Measurements from ENCODE around the gene CFAP298.
A peak's percentile ranks its signal among the peaks of the same experiment; 100 is the strongest.

CFAP298 gene

DNA sequence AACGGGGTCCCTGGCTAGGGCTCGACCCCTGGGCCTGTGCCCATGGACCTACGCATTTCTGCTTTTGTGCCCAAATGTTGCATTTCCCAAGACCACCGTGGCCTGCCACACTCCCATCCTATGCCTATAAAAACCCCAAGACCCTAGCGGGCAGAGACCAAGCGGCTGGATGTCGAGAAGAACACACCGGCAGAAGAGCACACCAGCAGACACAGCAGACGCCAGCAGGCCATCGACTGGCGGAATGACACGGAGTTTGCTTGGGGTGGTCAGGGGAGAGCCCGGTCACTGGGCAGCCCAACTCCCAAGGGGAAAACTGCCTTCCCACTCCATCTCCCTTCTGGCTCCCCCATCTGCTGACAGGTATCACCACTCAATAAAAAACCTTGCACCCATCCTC lies 31.2 kb downstream of the CFAP298 start:
- Histone ChIP-seq H3K4me1 (ENCODE audit: control insufficient read depth, insufficient read depth, low read length) (no peaks in the 10 kb centered on the region), H3K4me3 (ENCODE audit: low read length in 2 of 2) (no peak overlapping the region), H3K36me3 (ENCODE audit: control insufficient read depth in 2 of 2, insufficient read depth in 2 of 2, low read length in 2 of 2) (no peaks in the 10 kb centered on the region), H3K9me3 (ENCODE audit: control insufficient read depth in 2 of 2, low read length in 2 of 2) (no peaks in the 10 kb centered on the region), H3K9ac (ENCODE audit: low read length in 2 of 2) (no peak overlapping the region), H3K27ac (ENCODE audit: low read length) (no peak overlapping the region), H3K27me3 (ENCODE audit: control insufficient read depth in 1 of 2, insufficient read depth in 2 of 2, low read length in 2 of 2) (no peaks in the 10 kb centered on the region)

DNA sequence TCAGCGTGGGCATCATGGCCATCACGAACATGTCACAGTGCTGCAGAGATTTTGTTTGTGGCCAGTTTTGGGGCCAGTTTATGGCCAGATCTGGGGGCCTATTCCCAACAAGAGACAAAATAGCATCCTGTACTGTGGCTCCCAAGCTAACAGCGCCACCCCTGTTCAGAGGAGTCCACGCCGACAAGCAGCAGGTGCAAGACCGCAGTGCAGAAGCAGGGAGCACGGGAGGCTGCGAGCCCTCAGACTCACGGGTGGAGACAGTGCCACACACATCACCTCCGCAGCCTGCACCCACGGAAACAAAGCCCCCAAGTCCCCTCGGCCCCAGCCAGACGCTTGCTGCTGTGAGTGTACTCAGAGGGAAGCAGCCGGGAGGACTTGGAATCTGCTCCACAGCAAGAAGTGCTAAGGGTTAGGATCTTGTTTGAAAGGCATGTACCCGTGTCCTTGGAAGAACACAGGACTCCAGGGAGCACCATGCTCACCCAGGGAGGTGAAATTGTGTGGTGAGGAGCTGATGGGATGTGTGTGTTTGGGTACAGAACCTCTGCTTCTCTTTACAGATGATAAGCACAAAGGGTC lies 34.0 kb downstream of the CFAP298 start:
- H3K27me3 ChIP-seq (ENCODE audit: control insufficient read depth in 1 of 2, insufficient read depth in 2 of 2, low read length in 2 of 2), result no peaks in the 10 kb centered on the region
- no peaks in the 10 kb centered on the region for H3K9me3 ChIP-seq (ENCODE audit: control insufficient read depth in 2 of 2, low read length in 2 of 2)
- no peak overlapping the region for H3K9ac ChIP-seq (ENCODE audit: low read length in 2 of 2)

DNA sequence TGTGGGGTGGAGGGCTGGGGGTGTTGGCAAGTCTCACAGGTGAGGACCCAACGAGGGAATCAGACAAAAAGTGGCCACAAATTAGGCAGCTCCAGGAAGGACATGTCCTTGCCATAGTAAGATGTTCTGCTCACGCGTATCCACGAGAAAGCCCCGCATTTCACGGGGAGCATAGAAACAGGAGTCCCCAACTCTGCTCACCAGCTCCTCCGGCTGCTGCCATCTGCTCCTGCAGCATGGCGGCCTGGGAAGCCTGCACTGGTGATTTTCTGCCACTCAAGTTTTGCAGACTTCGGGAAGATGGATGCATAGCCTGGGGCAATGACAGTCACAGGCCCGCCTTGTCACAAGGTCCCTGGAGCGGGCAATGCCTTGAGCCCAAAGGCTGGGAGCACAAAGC lies 36.2 kb downstream of the CFAP298 start:
- H3K9ac ChIP-seq (ENCODE audit: low read length in 2 of 2), result no peak overlapping the region
- H3K27ac ChIP-seq (ENCODE audit: low read length), result no peak overlapping the region
- no peaks in the 10 kb centered on the region for H3K9me3 ChIP-seq (ENCODE audit: control insufficient read depth in 2 of 2, low read length in 2 of 2)
- H3K4me3 ChIP-seq (ENCODE audit: low read length in 2 of 2), result no peak overlapping the region
- H3K27me3 ChIP-seq (ENCODE audit: control insufficient read depth in 1 of 2, insufficient read depth in 2 of 2, low read length in 2 of 2), result peaks cover 0 to 2% of the 10 kb centered on the region in 2 donors
- H3K36me3 ChIP-seq (ENCODE audit: control insufficient read depth in 2 of 2, insufficient read depth in 2 of 2, low read length in 2 of 2), result no peaks in the 10 kb centered on the region
- no peaks in the 10 kb centered on the region for H3K4me1 ChIP-seq (ENCODE audit: control insufficient read depth, insufficient read depth, low read length)

More for the DNA sequence above, 34.0 kb downstream of the CFAP298 start:
- H3K4me3 ChIP-seq (ENCODE audit: low read length in 2 of 2), result no peak overlapping the region
- no peaks in the 10 kb centered on the region for H3K36me3 ChIP-seq (ENCODE audit: control insufficient read depth in 2 of 2, insufficient read depth in 2 of 2, low read length in 2 of 2)
- H3K27ac ChIP-seq (ENCODE audit: low read length), result no peak overlapping the region
- no peaks in the 10 kb centered on the region for H3K4me1 ChIP-seq (ENCODE audit: control insufficient read depth, insufficient read depth, low read length)

DNA sequence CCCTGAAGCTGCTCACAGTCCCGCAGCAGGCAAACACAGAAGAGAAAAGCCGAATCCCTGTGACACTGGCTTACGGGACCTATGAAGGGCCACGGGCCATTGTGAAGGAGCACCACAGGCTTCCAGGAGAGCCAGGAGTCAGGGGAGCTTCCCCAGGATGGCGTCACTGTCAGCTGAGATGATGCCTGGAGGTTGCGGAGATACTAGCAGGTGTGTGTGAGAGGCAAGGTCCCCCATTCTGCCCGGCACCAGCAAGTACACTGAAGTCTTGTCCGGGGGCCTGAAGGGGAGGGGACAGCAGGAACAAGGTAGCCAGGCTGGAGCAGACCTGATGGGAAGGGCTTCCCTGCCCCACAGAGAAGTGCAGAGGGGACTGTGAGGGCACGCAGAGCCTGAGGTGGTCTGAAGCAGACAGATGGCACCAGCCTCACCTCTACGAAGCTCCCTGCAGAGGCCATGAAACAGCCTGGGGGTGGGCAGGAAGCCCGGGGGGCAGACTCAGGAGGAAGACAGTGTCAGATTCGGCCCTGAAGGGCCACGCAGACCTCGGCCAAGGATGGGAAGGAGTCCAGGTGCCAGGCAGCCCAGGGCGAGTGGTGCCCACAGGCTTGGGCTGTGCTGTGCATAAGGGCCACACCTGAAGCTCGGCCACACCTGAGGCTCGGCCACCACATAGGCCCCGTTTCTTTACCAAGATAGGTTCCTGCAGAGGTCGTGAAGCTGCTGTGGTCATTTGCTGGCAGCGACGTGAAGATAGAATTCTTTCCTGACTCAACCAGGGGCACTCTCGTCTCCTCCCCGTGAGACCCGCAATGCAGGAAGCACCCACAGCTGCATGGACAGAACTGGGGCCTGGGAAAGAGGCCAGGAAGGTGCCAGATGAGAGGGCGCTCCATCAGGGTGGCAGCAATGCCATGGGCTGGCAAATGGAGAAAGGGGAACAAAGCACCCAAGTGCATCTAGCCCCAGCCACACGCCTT lies 36.9 kb downstream of the CFAP298 start:
- Histone ChIP-seq H3K9me3 (ENCODE audit: control insufficient read depth in 2 of 2, low read length in 2 of 2) (no peaks in the 10 kb centered on the region), H3K36me3 (ENCODE audit: control insufficient read depth in 2 of 2, insufficient read depth in 2 of 2, low read length in 2 of 2) (no peaks in the 10 kb centered on the region), H3K4me3 (ENCODE audit: low read length in 2 of 2) (no peak overlapping the region), H3K9ac (ENCODE audit: low read length in 2 of 2) (no peak overlapping the region), H3K27me3 (ENCODE audit: control insufficient read depth in 1 of 2, insufficient read depth in 2 of 2, low read length in 2 of 2) (peaks cover 0 to 2% of the 10 kb centered on the region in 2 donors), H3K4me1 (ENCODE audit: control insufficient read depth, insufficient read depth, low read length) (no peaks in the 10 kb centered on the region), H3K27ac (ENCODE audit: low read length) (no peak overlapping the region)

DNA sequence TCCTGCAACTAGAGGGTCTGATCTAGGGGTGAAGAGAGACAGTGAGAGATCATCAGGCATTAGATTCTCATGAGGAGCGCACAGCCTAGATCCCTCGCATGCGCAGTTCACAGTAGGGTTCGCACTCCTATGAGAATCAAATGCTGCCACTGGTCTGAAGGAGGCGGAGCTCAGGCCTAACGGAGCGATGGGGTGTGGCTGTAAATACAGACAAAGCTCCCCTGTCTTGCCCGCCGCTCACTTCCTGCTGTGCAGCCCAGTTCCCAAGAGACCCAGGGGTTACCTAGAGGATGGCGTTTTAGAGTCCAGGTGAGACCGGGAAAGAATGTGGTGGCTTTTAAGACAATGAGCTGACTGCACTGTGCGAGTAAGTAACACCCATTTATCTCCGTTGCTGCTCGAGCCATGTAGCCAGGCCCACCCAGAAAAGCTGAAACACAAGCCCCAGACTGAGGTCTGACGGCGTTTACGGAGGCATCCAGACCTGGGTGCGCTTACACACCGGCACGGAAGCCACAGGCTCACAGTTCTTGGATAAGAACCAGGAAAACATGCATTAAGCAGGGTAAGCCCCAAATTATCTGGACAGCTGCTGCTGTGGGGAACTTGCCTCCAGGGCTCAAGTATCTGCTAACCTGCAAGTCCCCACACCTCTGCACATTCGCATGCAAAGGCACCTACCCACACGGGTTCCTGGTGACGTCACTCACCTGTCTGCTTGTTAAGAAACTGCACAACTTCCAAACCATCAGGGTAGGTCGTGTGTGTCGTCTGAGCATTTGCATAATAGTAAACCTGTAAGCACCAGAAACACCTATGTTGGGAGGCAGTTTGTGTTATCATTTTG lies 39.4 kb downstream of the CFAP298 start:
- Histone ChIP-seq H3K9ac (ENCODE audit: low read length in 2 of 2) (no peak overlapping the region), H3K27me3 (ENCODE audit: control insufficient read depth in 1 of 2, insufficient read depth in 2 of 2, low read length in 2 of 2) (peaks cover 0 to 2% of the 10 kb centered on the region in 2 donors), H3K9me3 (ENCODE audit: control insufficient read depth in 2 of 2, low read length in 2 of 2) (no peaks in the 10 kb centered on the region), H3K4me1 (ENCODE audit: control insufficient read depth, insufficient read depth, low read length) (peaks cover 9% of the 10 kb centered on the region), H3K27ac (ENCODE audit: low read length) (no peak overlapping the region), H3K36me3 (ENCODE audit: control insufficient read depth in 2 of 2, insufficient read depth in 2 of 2, low read length in 2 of 2) (no peaks in the 10 kb centered on the region), H3K4me3 (ENCODE audit: low read length in 2 of 2) (no peak overlapping the region)

DNA sequence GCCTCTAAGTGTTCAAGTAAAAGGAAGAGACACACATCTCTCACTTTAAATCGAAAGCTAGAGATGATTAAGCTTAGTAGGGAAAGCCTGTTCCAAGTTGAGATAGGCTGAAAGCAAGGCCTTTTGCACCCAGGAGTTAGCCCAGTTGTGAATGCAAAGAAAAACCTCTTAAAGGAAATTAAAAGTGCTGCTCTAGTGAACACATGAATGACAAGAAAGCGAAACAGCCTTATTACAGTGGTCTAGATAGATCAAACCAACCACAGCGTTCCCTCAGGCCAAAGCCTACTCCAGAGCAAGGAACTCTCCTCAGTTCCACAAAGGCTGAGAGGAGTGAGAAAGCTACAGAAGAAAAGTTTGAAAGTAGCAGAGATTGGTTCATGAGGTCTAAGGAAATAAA lies 41.7 kb downstream of the CFAP298 start:
- H3K9ac ChIP-seq (ENCODE audit: low read length in 2 of 2), result no peak overlapping the region
- H3K4me3 ChIP-seq (ENCODE audit: low read length in 2 of 2), result no peak overlapping the region
- no peaks in the 10 kb centered on the region for H3K9me3 ChIP-seq (ENCODE audit: control insufficient read depth in 2 of 2, low read length in 2 of 2)
- H3K4me1 ChIP-seq (ENCODE audit: control insufficient read depth, insufficient read depth, low read length), result peaks cover 9% of the 10 kb centered on the region
- no peak overlapping the region for H3K27ac ChIP-seq (ENCODE audit: low read length)
- no peaks in the 10 kb centered on the region for H3K36me3 ChIP-seq (ENCODE audit: control insufficient read depth in 2 of 2, insufficient read depth in 2 of 2, low read length in 2 of 2)
- peaks cover 0 to 2% of the 10 kb centered on the region in 2 donors for H3K27me3 ChIP-seq (ENCODE audit: control insufficient read depth in 1 of 2, insufficient read depth in 2 of 2, low read length in 2 of 2)

DNA sequence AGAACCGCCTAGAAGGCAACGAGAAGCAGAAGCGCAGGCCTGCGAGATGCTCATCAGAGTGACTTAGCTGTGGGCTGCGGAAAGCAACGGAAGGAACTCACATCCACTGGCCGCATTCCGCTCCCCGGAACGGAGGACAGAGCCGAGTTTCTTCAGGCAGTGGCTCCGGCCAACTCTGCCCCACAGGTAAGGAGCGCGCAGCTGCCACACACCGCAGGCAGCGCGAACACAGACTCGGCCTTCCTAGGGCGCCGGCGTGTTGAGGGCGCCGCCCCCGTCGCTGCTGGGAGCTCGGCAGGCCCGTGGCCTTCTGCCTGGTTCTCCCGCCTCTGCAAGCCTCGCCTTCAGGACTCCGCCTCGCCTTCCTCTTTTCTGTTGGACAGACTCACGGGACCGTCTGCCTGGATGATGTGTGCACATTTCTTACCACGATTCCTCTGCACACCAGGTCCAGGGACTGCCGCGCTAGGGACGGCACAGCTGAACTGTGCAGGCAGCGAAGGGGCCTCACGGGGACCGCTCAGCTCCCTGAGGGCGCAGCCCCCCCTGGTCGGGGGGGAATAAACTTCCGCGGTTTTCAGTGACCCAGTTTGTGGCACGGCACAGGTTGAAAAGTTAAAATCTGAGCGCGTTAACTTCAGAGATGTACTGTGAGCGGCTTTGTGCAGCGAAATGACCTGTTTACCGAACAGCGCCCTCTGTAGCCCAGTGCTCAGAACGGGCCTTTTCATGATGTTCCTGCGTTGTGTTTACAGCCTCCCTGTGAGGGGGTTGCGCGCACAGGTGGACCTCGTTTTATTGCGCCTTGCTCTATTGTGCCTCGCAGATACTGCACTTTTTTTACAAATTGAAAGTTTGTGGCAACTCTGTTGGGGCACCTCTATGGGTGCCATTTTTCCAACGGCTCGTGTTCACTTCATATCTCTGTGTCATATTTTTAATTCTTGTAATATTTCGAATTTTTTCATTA lies 42.6 kb downstream of the CFAP298 start:
- peaks cover 9% of the 10 kb centered on the region for H3K4me1 ChIP-seq (ENCODE audit: control insufficient read depth, insufficient read depth, low read length)
- H3K9me3 ChIP-seq (ENCODE audit: control insufficient read depth in 2 of 2, low read length in 2 of 2), result no peaks in the 10 kb centered on the region
- H3K9ac ChIP-seq (ENCODE audit: low read length in 2 of 2), result peak overlapping the region; percentile 72 to 80
- no peaks in the 10 kb centered on the region for H3K36me3 ChIP-seq (ENCODE audit: control insufficient read depth in 2 of 2, insufficient read depth in 2 of 2, low read length in 2 of 2)
- H3K4me3 ChIP-seq (ENCODE audit: low read length in 2 of 2), result peak overlapping the region; percentile 79 to 87
- H3K27ac ChIP-seq (ENCODE audit: low read length), result peak overlapping the region; percentile 60
- H3K27me3 ChIP-seq (ENCODE audit: control insufficient read depth in 1 of 2, insufficient read depth in 2 of 2, low read length in 2 of 2), result peaks cover 0 to 2% of the 10 kb centered on the region in 2 donors

DNA sequence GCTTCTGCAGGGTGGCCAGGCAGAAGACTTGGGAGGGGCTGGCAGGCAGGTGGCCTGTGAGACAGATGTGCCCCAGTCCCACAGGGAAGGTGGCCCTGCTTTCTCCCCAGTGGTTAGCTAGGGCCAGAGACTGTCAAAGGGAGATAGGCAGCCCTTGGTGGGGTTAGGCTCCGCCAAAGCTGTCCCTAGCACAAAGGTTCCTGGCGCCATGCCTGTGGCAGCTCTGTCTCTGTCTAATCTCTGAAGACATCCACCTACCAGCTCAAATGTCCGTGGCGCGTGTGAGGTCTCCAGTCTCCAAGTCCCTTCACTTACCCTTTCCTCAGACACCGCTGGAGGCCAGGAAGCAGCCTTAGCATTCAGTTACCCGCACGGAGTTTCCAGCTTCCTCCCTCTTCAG lies 44.6 kb downstream of the CFAP298 start:
- Histone ChIP-seq H3K27me3 (ENCODE audit: control insufficient read depth in 1 of 2, insufficient read depth in 2 of 2, low read length in 2 of 2) (peaks cover 0 to 2% of the 10 kb centered on the region in 2 donors), H3K4me1 (ENCODE audit: control insufficient read depth, insufficient read depth, low read length) (peaks cover 9% of the 10 kb centered on the region), H3K36me3 (ENCODE audit: control insufficient read depth in 2 of 2, insufficient read depth in 2 of 2, low read length in 2 of 2) (no peaks in the 10 kb centered on the region), H3K4me3 (ENCODE audit: low read length in 2 of 2) (no peak overlapping the region), H3K9ac (ENCODE audit: low read length in 2 of 2) (no peak overlapping the region), H3K27ac (ENCODE audit: low read length) (no peak overlapping the region), H3K9me3 (ENCODE audit: control insufficient read depth in 2 of 2, low read length in 2 of 2) (no peaks in the 10 kb centered on the region)

DNA sequence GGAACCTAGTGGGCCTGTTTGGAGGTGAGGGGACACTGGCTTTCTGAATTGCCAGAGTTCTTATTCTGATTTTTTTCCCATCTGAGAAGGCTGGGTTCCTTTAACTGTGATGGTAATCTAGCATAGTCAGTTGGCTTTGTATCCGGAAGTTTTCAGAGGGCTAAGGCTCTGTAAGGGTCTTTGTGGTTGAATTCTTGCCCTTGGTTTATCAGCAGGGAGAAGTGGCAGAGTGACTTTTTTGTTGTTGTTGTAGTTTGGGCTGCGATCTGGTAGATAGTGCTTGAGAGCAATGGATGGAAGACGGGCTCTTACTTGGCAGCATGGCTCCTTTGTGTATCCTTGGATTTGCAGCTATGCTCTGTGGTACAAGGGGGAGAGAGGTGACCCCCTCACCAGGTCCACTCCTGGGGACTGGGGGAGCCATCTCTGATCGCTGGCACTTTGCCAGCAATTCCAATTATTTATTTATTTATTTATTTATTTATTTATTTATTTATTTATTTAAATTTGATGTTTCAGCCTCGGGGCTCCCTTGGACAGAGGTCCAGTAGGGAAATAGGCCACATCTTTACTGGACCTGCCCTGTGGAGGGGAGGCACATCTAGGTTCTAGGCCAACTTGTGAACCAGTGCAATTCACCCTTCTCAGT lies 45.3 kb downstream of the CFAP298 start:
- Histone ChIP-seq H3K9ac (ENCODE audit: low read length in 2 of 2) (no peak overlapping the region), H3K27ac (ENCODE audit: low read length) (no peak overlapping the region), H3K36me3 (ENCODE audit: control insufficient read depth in 2 of 2, insufficient read depth in 2 of 2, low read length in 2 of 2) (no peaks in the 10 kb centered on the region), H3K4me1 (ENCODE audit: control insufficient read depth, insufficient read depth, low read length) (peaks cover 9% of the 10 kb centered on the region), H3K9me3 (ENCODE audit: control insufficient read depth in 2 of 2, low read length in 2 of 2) (no peaks in the 10 kb centered on the region), H3K27me3 (ENCODE audit: control insufficient read depth in 1 of 2, insufficient read depth in 2 of 2, low read length in 2 of 2) (no peaks in the 10 kb centered on the region), H3K4me3 (ENCODE audit: low read length in 2 of 2) (no peak overlapping the region)
